ENCODE measurements around the gene NLRC4.

Gene NLRC4

GRCh38 chr2:32229635-32230034 is 35.1 kb downstream of the NLRC4 start:
- POLR2A ChIA-PET, result no interaction called here
- DNase-seq (ENCODE audit: extremely low spot score), result no peak
- CTCF ChIA-PET, result interaction anchor here (1.1 to 1.6 kb wide), 2 partner anchors 11 to 18 kb away, joined by 3 read pairs; no protein-coding TSS in a partner anchor
- no peak for TF ChIP-seq CTCF (IDR thresholded peaks at IDR 0.05; ENCODE audit: control extremely low read depth, extremely low read depth, low read depth, missing control alignments)

- ChIA-PET POLR2A (no interaction called here), CTCF (interaction anchor here (0.8 to 1.1 kb wide), 2 partner anchors 10 to 12 kb away, joined by 3 read pairs; no protein-coding TSS in a partner anchor)
- no peak for DNase-seq (ENCODE audit: extremely low spot score)
- TF ChIP-seq CTCF (IDR thresholded peaks at IDR 0.05; ENCODE audit: control extremely low read depth, extremely low read depth, low read depth, missing control alignments), result no peak
These were observed 36.5 kb downstream of the NLRC4 start for GRCh38 chr2:32228181-32228580.

GRCh38 chr2:32227492-32227891 is 37.2 kb downstream of the NLRC4 start:
- POLR2A ChIA-PET, result no interaction called here
- CTCF ChIA-PET, result no interaction called here
- no peak for DNase-seq (ENCODE audit: extremely low spot score)
- TF ChIP-seq CTCF (IDR thresholded peaks at IDR 0.05; ENCODE audit: control extremely low read depth, extremely low read depth, low read depth, missing control alignments), result no peak

GRCh38 chr2:32222966-32223365 is 41.7 kb downstream of the NLRC4 start:
- TF ChIP-seq CTCF (IDR thresholded peaks at IDR 0.05; ENCODE audit: control extremely low read depth, extremely low read depth, low read depth, missing control alignments), result no peak
- ChIA-PET CTCF (interaction anchor here (0.9 to 1.6 kb wide), 3 partner anchors 12 to 37 kb away, joined by 3 to 5 read pairs (median 3); no protein-coding TSS in a partner anchor), POLR2A (no interaction called here)
- no peak for DNase-seq (ENCODE audit: extremely low spot score)

GRCh38 chr2:32220445-32220844 is 44.2 kb downstream of the NLRC4 start:
- POLR2A ChIA-PET, result no interaction called here
- CTCF ChIA-PET, result interaction anchor here (1.3 kb wide), 1 partner anchor 19 kb away, joined by 3 read pairs; no protein-coding TSS in a partner anchor
- no peak for DNase-seq (ENCODE audit: extremely low spot score)
- TF ChIP-seq CTCF (IDR thresholded peaks at IDR 0.05; ENCODE audit: control extremely low read depth, extremely low read depth, low read depth, missing control alignments), result no peak

- CTCF ChIA-PET, result interaction anchor here (1.4 kb wide), 2 partner anchors 13 to 1501 kb away, joined by 3 read pairs; no protein-coding TSS in a partner anchor
- TF ChIP-seq CTCF (IDR thresholded peaks at IDR 0.05; ENCODE audit: control extremely low read depth, extremely low read depth, low read depth, missing control alignments), result no peak
- DNase-seq (ENCODE audit: extremely low spot score), result no peak
- POLR2A ChIA-PET, result no interaction called here
These were observed 52.4 kb downstream of the NLRC4 start for GRCh38 chr2:32212295-32212694.
